Measurements from ENCODE around the gene SLC12A3.

SLC12A3 gene

DNA sequence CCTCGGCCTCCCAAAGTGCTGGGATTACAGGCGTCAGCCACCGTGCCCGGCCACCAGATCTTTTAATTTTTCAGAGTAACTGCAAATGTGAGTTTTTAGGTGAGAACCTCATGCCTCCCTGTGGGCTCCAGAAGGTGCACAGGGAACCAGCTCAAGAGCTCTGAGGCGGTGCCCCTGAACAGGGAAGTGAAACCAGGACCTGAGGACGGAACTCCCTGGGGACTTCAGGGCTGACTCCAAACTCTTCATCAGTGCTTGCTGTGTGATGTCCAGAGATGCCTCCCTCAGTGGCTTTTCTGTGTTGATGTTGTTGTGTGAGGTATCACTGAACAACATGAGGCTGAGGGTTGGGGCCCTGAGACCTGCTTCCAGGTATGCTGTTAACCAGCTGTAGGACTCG, 23.8 kb downstream of the SLC12A3 start:
- peak; percentile 66 for DNase-seq (ENCODE audit: low read depth)
- TF ChIP-seq, protein P1, sequence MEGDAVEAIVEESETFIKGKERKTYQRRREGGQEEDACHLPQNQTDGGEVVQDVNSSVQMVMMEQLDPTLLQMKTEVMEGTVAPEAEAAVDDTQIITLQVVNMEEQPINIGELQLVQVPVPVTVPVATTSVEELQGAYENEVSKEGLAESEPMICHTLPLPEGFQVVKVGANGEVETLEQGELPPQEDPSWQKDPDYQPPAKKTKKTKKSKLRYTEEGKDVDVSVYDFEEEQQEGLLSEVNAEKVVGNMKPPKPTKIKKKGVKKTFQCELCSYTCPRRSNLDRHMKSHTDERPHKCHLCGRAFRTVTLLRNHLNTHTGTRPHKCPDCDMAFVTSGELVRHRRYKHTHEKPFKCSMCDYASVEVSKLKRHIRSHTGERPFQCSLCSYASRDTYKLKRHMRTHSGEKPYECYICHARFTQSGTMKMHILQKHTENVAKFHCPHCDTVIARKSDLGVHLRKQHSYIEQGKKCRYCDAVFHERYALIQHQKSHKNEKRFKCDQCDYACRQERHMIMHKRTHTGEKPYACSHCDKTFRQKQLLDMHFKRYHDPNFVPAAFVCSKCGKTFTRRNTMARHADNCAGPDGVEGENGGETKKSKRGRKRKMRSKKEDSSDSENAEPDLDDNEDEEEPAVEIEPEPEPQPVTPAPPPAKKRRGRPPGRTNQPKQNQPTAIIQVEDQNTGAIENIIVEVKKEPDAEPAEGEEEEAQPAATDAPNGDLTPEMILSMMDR (IDR thresholded peaks at IDR 0.05; ENCODE audit: low read depth, low read length, missing control alignments) = no peak

DNA sequence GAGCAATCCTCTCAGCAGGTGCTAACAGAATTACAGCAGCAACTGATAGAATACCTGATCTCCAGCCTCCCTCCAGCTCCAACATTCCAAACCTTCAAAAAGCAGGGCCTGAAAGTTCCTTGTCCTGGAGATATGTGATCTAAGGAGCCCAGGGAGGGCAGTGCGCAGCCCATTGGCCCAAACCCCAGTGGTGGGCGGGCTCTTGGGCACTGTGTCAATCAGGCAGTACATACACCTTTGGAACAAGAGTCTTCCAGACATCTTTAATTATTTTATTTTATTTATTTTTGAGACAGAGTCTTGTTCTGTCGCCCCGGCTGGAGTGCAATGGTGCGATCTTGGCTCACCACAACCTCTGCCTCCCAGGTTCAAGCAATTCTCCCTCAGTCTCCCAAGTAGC, 24.2 kb downstream of the SLC12A3 start:
- DNase-seq (ENCODE audit: low read depth) = no peak
- no peak overlapping the region for H3K4me3 ChIP-seq (ENCODE audit: low read depth, low read length)
- TF ChIP-seq, protein P1 (IDR thresholded peaks at IDR 0.05; ENCODE audit: low read depth, low read length, missing control alignments) = no peak

More for the DNA sequence above, 23.8 kb downstream of the SLC12A3 start:
- H3K4me3 ChIP-seq (ENCODE audit: low read depth, low read length) = no peak overlapping the region

DNA sequence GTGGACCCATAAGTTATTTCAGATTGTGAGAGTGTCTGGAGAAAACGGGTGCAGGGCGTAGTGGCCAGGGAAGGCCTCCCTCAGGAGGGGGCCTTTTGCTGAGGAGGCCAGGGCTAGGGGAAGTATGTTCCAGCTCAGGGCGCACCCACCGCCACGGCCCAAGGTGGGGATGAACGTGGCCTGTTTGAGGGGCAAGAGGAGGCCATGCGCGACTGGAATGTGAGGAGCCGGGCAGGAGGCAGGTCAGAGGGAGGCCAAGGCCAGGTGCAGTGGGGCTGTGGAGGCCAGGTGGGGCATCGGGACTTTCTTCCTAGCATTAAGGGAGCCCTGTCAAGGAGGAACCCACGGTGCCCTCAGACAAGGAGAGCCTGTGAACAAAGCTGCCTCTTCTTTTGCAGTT, 26.7 kb downstream of the SLC12A3 start:
- no peak overlapping the region for H3K4me3 ChIP-seq (ENCODE audit: low read depth, low read length)
- DNase-seq (ENCODE audit: low read depth) = no peak
- TF ChIP-seq, protein P1 (IDR thresholded peaks at IDR 0.05; ENCODE audit: low read depth, low read length, missing control alignments) = no peak

DNA sequence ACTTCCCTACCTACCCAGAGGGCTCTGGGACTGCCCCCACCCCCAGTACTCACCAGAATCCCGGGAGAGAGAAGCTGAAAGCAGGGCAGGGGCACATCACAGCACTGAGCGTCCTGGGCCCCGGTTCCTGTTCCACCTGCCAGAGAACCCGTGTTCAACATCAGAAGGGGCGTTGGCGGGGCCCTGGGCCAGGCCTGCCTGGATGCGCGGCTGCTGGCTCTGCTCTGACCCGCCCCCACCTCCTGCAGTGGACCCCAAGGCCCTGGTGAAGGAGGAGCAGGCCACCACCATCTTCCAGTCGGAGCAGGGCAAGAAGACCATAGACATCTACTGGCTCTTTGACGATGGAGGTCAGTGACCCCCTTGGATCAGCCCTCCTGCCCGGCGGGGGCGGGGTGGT, 27.7 kb downstream of the SLC12A3 start:
- H3K4me3 ChIP-seq (ENCODE audit: low read depth, low read length) = no peak overlapping the region
- TF ChIP-seq, protein P1 (IDR thresholded peaks at IDR 0.05; ENCODE audit: low read depth, low read length, missing control alignments) = no peak
- DNase-seq (ENCODE audit: low read depth) = no peak

DNA sequence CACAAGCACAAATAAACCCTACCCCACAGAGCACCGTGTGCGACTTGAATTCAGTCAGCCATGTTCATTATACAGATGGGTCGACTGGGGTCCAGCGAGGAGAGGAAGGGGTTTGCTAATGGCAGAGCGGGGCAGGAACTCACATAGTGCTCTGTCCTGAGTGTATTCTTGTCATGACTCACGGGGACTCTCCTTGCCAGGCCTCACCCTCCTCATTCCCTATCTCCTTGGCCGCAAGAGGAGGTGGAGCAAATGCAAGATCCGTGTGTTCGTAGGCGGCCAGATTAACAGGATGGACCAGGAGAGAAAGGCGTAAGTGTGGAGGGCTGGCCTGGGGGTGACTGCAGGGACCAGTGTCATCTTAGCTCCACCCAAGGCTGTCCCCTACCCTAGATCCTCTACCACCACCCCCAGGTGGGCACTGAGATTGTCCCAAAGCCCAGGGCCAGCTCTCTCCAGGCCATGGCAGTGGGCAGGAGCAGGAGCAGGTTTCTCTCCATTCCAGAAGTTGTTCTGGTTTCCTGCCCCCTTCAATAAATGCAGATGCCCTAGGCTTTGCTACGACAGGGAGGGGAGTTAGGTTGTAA, 29.4 kb downstream of the SLC12A3 start:
- DNase-seq (ENCODE audit: low read depth) = no peak
- TF ChIP-seq, protein P1 (IDR thresholded peaks at IDR 0.05; ENCODE audit: low read depth, low read length, missing control alignments) = no peak
- H3K4me3 ChIP-seq (ENCODE audit: low read depth, low read length) = no peak overlapping the region

DNA sequence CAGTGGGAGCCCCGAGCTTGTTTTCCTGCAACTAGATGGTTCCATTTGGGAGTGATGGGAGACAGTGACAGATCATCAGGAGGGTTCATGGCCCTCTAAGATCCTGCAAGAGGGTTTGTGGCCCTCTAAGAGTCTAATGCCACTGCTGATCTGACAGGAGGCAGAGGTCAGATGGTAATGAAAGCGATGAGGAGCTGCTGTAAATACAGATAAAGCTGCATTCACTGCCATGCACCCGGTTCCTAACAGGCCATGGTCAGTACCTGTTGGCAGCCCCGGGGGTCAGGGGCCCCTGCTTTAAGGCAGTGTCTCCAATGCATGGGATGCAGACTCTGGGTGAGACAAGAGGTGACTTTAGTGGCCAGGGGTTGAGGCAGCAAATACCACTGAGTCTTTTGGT, 30.8 kb downstream of the SLC12A3 start:
- TF ChIP-seq, protein P1 (IDR thresholded peaks at IDR 0.05; ENCODE audit: low read depth, low read length, missing control alignments) = no peak
- no peak overlapping the region for H3K4me3 ChIP-seq (ENCODE audit: low read depth, low read length)
- DNase-seq (ENCODE audit: low read depth) = no peak

DNA sequence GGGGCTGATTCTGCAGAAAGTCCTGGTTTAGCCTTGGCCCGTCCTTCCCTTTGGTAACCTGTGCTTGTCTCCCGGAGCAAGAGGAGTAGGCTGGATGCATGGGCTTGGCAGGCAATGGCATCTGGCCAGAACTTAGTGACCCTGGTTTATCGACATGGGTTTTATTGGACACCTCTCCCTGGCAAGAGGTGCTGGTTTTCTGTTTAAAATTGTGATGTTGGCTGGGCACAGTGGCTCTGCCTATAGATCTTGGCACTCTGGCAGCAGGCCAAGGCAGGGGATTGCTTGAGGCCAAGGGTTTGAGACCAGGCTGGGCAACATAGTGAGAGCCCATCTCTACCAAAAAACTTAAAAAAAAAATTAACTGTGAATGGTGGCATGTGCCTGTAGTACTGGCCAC, 31.2 kb downstream of the SLC12A3 start:
- H3K4me3 ChIP-seq (ENCODE audit: low read depth, low read length) = no peak overlapping the region
- TF ChIP-seq, protein P1 (IDR thresholded peaks at IDR 0.05; ENCODE audit: low read depth, low read length, missing control alignments) = no peak
- no peak for DNase-seq (ENCODE audit: low read depth)
